Measurements from ENCODE around the gene TTC23L. TPM values are rescaled to one million over a fixed set of nuclear protein-coding genes. Genes with fewer than 3 reads are reported as not detected.

TTC23L gene
- total and polyA plus RNA-seq, 2 of the 8 experiments (the other 6 are each of a cell fraction or from before 2014, with no cell fraction given): 1.1 to 2.4 TPM

GRCh38 chr5:34895641-34896419 lies 56.9 kb downstream of the TTC23L start:
- H3K36me3 ChIP-seq (ENCODE audit: control insufficient read depth in 2 of 4, insufficient read depth in 4 of 4, low read length in 3 of 4): peaks cover 0 to 2% (median 0%) of the 10 kb centered on the region in 4 experiments; a peak in 1 of 8 replicates
- no peak overlapping the region for H2BK15ac ChIP-seq (ENCODE audit: low read length)
- H3K56ac ChIP-seq (replicated peaks; ENCODE audit: insufficient read length, low read depth, low read length): no peak overlapping the region
- DNase-seq (ENCODE audit: low read depth in 1 of 2, low spot score in 2 of 2) (no peak), FAIRE-seq (no peak)
- no peak overlapping the region for H4K91ac ChIP-seq (replicated peaks; ENCODE audit: insufficient read length, low read length)
- no peak for TF ChIP-seq EGR1 (IDR thresholded peaks at IDR 0.05; ENCODE audit: borderline replicate concordance, low read depth, low read length)
- no peak for TF ChIP-seq KDM1A (IDR thresholded peaks at IDR 0.05; ENCODE audit: borderline replicate concordance, low read length)
- no peak for TF ChIP-seq SIRT6 (IDR thresholded peaks at IDR 0.05; ENCODE audit: low read length)
- no peak for TF ChIP-seq SP2 (IDR thresholded peaks at IDR 0.05; ENCODE audit: low read length)
- TF ChIP-seq TEAD4 (IDR thresholded peaks at IDR 0.05; ENCODE audit: low read depth, low read length): no peak
- TF ChIP-seq FOSL1 (IDR thresholded peaks at IDR 0.05; ENCODE audit: insufficient read depth, low read depth, low read length): no peak
- no peak overlapping the region for H2AK5ac ChIP-seq (ENCODE audit: low read depth, low read length)
- no peaks in the 10 kb centered on the region for H3K79me1 ChIP-seq (ENCODE audit: low read depth, low read length)
- no peak overlapping the region for H3K18ac ChIP-seq (ENCODE audit: extremely low read depth, low read length)
- H3K23ac ChIP-seq (ENCODE audit: insufficient read length): no peak overlapping the region
- no peak overlapping the region for H3K4me2 ChIP-seq (ENCODE audit: insufficient read depth in 1 of 2, low read depth in 2 of 2, low read length in 2 of 2)
- H3K79me2 ChIP-seq (ENCODE audit: control insufficient read depth in 1 of 2, insufficient read depth in 2 of 2, low read length in 2 of 2): no peaks in the 10 kb centered on the region
- no peak overlapping the region for H3K14ac ChIP-seq (ENCODE audit: insufficient read length)
- H3K4me1 ChIP-seq (replicated peaks in 1 of 4; ENCODE audit: control insufficient read depth in 3 of 4, insufficient read depth in 4 of 4, low read length in 3 of 4): peaks cover 0 to 11% (median 0%) of the 10 kb centered on the region in 4 experiments; a peak in 1 of 7 replicates
- H3K4me3 ChIP-seq (ENCODE audit: extremely low read depth in 1 of 4, insufficient read depth in 2 of 4, low read depth in 3 of 4, low read length in 4 of 4): no peak overlapping the region
- CTCF ChIA-PET (ENCODE audit: partially characterized antibody): interaction anchor here (0.7 to 4.9 kb wide), 16 partner anchors 8 to 431 kb away, joined by 3 to 44 read pairs (median 3); no protein-coding TSS in a partner anchor
- H2BK20ac ChIP-seq (ENCODE audit: low read length): no peak overlapping the region
- H3K9ac ChIP-seq (replicated peaks in 1 of 4; ENCODE audit: extremely low read depth in 1 of 4, low read depth in 3 of 4, low read length in 3 of 4): no peak overlapping the region
- 88% methylated on average over 2 of the region's 2 CpGs; no CpG with 5 or more reads in 1 of the 2 experiments for WGBS, 2 experiments (ENCODE audit: extremely low coverage in 1 of 2, insufficient coverage in 1 of 2, insufficient read length in 1 of 2, insufficient replicate concordance in 2 of 2, low coverage in 1 of 2, low lambda C conversion rate in 2 of 2, missing lambda C conversion rate in 1 of 2)
- no peak overlapping the region for H3K4ac ChIP-seq (replicated peaks; ENCODE audit: insufficient read length, low read depth, low read length)
- POLR2A ChIA-PET (ENCODE audit: partially characterized antibody): interaction anchor here (0.9 to 2.0 kb wide), 4 partner anchors 9 to 30 kb away, joined by 3 to 8 read pairs (median 4); partner anchors contain the start of genes BRIX1 and RAD1
- no peak overlapping the region for H4K8ac ChIP-seq (ENCODE audit: extremely low read depth, insufficient read depth, low read length)
- no peak overlapping the region for H2AFZ ChIP-seq (ENCODE audit: low read length)
- H2BK12ac ChIP-seq (ENCODE audit: low read depth, low read length): no peak overlapping the region
- no peak overlapping the region for H2BK120ac ChIP-seq (replicated peaks; ENCODE audit: low read depth, low read length)
- no peaks in the 10 kb centered on the region for H3K9me3 ChIP-seq (ENCODE audit: insufficient read depth in 2 of 2, low read depth in 1 of 2, low read length in 1 of 2)
- no peak overlapping the region for H4K5ac ChIP-seq (ENCODE audit: insufficient read length, low read depth, low read length)
- H3K23me2 ChIP-seq (ENCODE audit: low read depth, low read length): no peaks in the 10 kb centered on the region
- H3K27ac ChIP-seq (ENCODE audit: low read depth, low read length): no peak overlapping the region
- H3K27me3 ChIP-seq (replicated peaks in 1 of 4; ENCODE audit: control insufficient read depth in 3 of 4, extremely low read depth in 1 of 4, insufficient read depth in 3 of 4, low read length in 3 of 4): no peaks in the 10 kb centered on the region
- H4K20me1 ChIP-seq (replicated peaks in 1 of 2; ENCODE audit: control insufficient read depth in 1 of 2, insufficient read depth in 2 of 2, low read length in 2 of 2): no peaks in the 10 kb centered on the region
- H2BK5ac ChIP-seq (ENCODE audit: low read depth, low read length): no peak overlapping the region

Measured in H1 (cell line).